HepG2 (cell line): ENCODE measurements around the gene RAB20. TPM values are rescaled to one million over a fixed set of nuclear protein-coding genes. Genes with fewer than 3 reads are reported as not detected.
A peak's percentile ranks its signal among the peaks of the same experiment; 100 is the strongest.

Source experiments
- ATAC-seq: fragments of 200-7000 bp; cut with Tn5 transposase; 3 replicates; pipeline ENCODE4 v1.9.1; 2020; ENCODE audit warnings: mild to moderate bottlenecking, moderate library complexity
- BruUV-seq: library from RNA; stranded (reverse); fragments of 400-500 nt; replicated peaks from 2 replicates; lab custom pipeline; 2021; lab: Mats Ljungman, UMichigan
- CTCF ChIA-PET: fragments of 300-600 bp; formaldehyde crosslinking; extraction: SDS; loops from one replicate; lab custom pipeline; 2021; ENCODE audit warnings: low total read pairs, inconsistent platforms, low intra/inter-chr PET ratio; lab: Yijun Ruan, JAX
- POLR2A ChIA-PET: fragments of 350-600 bp; sonication (Branson Sonifier 250); formaldehyde crosslinking; loops from one replicate; lab custom pipeline; 2020; ENCODE audit warnings: antibody characterized with exemption, inconsistent platforms; lab: Yijun Ruan, JAX
- DNase-seq: peaks from one replicate; pipeline ENCODE4 v3.0.0-alpha.2; 2015; ENCODE audit warnings: low spot score
- FAIRE-seq: peaks from 3 replicates; lab custom pipeline; 2011; peaks lifted over from hg19 to GRCh38; lab: Jason Lieb, UNC
- H2AFZ ChIP-seq: one replicate; pipeline ENCODE4 v1.6.1; 2011; ENCODE audit warnings: low read length, inconsistent platforms
- H3K27ac ChIP-seq: fragments of 300-600 bp; 3 replicates; pipeline ENCODE4 v1.8.0; 2011; ENCODE audit warnings: mixed run types, mild to moderate bottlenecking, mixed read lengths, low read length, inconsistent platforms; ENCODE audit not compliant: insufficient read depth; ENCODE audit errors: extremely low read length
- H3K27me3 ChIP-seq, 2 experiments: fragments of 200-600 bp in 1 of 2; 2 replicates in 1 of 2; 3 replicates in 1 of 2; pipeline versions ENCODE4 v1.6.0 to v1.8.0; 2011; ENCODE audit warnings: low read length in 2 of 2, mild to moderate bottlenecking in 2 of 2, moderate library complexity in 2 of 2, inconsistent platforms in 1 of 2; ENCODE audit not compliant: insufficient read depth in 2 of 2, control insufficient read depth in 1 of 2
- H3K36me3 ChIP-seq, 2 experiments: fragments of 200-600 bp in 1 of 2; replicated peaks in 1 of 2; 2 replicates in 1 of 2; 3 replicates in 1 of 2; pipeline versions ENCODE4 v1.5.1 to v1.8.0; 2011; ENCODE audit warnings: low read length in 2 of 2, inconsistent platforms in 1 of 2; ENCODE audit not compliant: insufficient read depth in 2 of 2, control insufficient read depth in 1 of 2
- H3K4me1 ChIP-seq: 2 replicates; pipeline ENCODE4 v1.5.1; 2012; ENCODE audit warnings: low read length, inconsistent platforms; ENCODE audit not compliant: insufficient read depth
- H3K4me2 ChIP-seq: 2 replicates; pipeline ENCODE4 v1.6.0; 2011; ENCODE audit warnings: low read depth, low read length, inconsistent platforms
- H3K4me3 ChIP-seq, 3 experiments: fragments of 200-600 bp in 1 of 3; sonication (generic), shearing (Covaris generic) in 1 of 3; replicated peaks in 1 of 3; 2 replicates each; pipeline ENCODE4 v1.5.1; 2011 to 2016; ENCODE audit warnings: low read length in 3 of 3, inconsistent platforms in 2 of 3, low read depth in 2 of 3, mild to moderate bottlenecking in 2 of 3, control low read depth in 1 of 3, mixed read lengths in 1 of 3; ENCODE audit not compliant: insufficient read depth in 1 of 3
- H3K79me2 ChIP-seq: one replicate; pipeline ENCODE4 v1.6.1; 2011; ENCODE audit warnings: low read length, inconsistent platforms; ENCODE audit not compliant: insufficient read depth
- H3K9ac ChIP-seq: 2 replicates; pipeline ENCODE4 v1.6.0; 2011; ENCODE audit warnings: mild to moderate bottlenecking, low read depth, low read length, inconsistent platforms; ENCODE audit not compliant: insufficient read depth
- H3K9me3 ChIP-seq: 2 replicates; pipeline ENCODE4 v1.5.1; 2012; ENCODE audit warnings: mild to moderate bottlenecking, low read length
- H4K20me1 ChIP-seq: 2 replicates; pipeline ENCODE4 v1.6.0; 2011; ENCODE audit warnings: inconsistent platforms, mild to moderate bottlenecking, low read length, moderate library complexity; ENCODE audit not compliant: insufficient read depth
- CEBPB ChIP-seq: IDR thresholded peaks from 2 replicates; pipeline ENCODE4 v1.6.1; 2011; ENCODE audit warnings: low read depth, low read length, improper control_type of control experiment, borderline replicate concordance
- DBP ChIP-seq: sonication (generic); formaldehyde crosslinking; IDR thresholded peaks from 2 replicates; pipeline ENCODE4 v1.4.0; 2020; ENCODE audit warnings: missing genetic modification reagents; ENCODE audit errors: not compliant biosample characterization
- HIC2 ChIP-seq: sonication (generic); formaldehyde crosslinking; IDR thresholded peaks from 2 replicates; pipeline ENCODE4 v1.9.0; 2022; ENCODE audit warnings: low read depth, missing genetic modification reagents
- HMG20A ChIP-seq: IDR thresholded peaks from 2 replicates; pipeline ENCODE4 v1.6.1; 2016; ENCODE audit warnings: borderline replicate concordance
- HNF4G ChIP-seq, 2 experiments: sonication (generic) in 1 of 2; formaldehyde crosslinking in 1 of 2; IDR thresholded peaks; 2 replicates each; pipeline versions ENCODE4 v1.4.0 to v1.6.1; 2011 to 2020; ENCODE audit warnings: borderline replicate concordance in 2 of 2, low read depth in 2 of 2, mild to moderate bottlenecking in 2 of 2, low read length in 1 of 2, missing genetic modification reagents in 1 of 2, moderate library complexity in 1 of 2
- KDM2A ChIP-seq: sonication (generic); formaldehyde crosslinking; IDR thresholded peaks from 2 replicates; pipeline ENCODE4 v1.4.0; 2020; ENCODE audit warnings: low read depth, missing genetic modification reagents, borderline replicate concordance
- NFE2L2 ChIP-seq: fragments of 150-350 bp; IDR thresholded peaks from 2 replicates; pipeline ENCODE4 v1.6.1; 2014; ENCODE audit warnings: low read length
- NR2F1 ChIP-seq, 2 experiments: fragments of 450-650 bp in 1 of 2; formaldehyde crosslinking in 1 of 2; IDR thresholded peaks; 2 replicates each; pipeline versions ENCODE4 v1.5.0 to v1.6.1; 2016 to 2020; ENCODE audit warnings: mild to moderate bottlenecking in 1 of 2, missing compliant biosample characterization in 1 of 2, missing genetic modification reagents in 1 of 2, moderate library complexity in 1 of 2
- NR2F6 ChIP-seq, 2 experiments: IDR thresholded peaks; 2 replicates each; pipeline ENCODE4 v1.6.1; 2016; ENCODE audit warnings: antibody characterized with exemption in 1 of 2, mild to moderate bottlenecking in 1 of 2
- POGZ ChIP-seq: sonication (generic); formaldehyde crosslinking; IDR thresholded peaks from 2 replicates; pipeline ENCODE4 v1.4.0; 2020; ENCODE audit warnings: mild to moderate bottlenecking, missing genetic modification reagents
- TBX2 ChIP-seq: sonication (generic); formaldehyde crosslinking; IDR thresholded peaks from 2 replicates; pipeline ENCODE4 v1.5.0; 2020; ENCODE audit warnings: missing genetic modification reagents, mild to moderate bottlenecking, borderline replicate concordance
- WGBS: methylation state at CpG from one replicate; pipeline ENCODE4 v1.1.6; 2017; ENCODE audit warnings: low lambda C conversion rate; 5-methylcytosine and 5-hydroxymethylcytosine counted together
- in situ Hi-C: cut with HindIII; loops from 2 replicates; pipeline ENCODE4 v1.10.0; 2017; ENCODE audit warnings: low pct_unique_long_range_greater_than_20kb; ENCODE audit not compliant: extremely low pct_ligation_motif_present
- intact Hi-C: fragments of 100-400 bp; cut with micrococcal nuclease; formaldehyde crosslinking; loops from one replicate; pipeline ENCODE4 v1.10.0; 2022; ENCODE audit not compliant: unreplicated experiment
- polyA plus RNA-seq, 8 experiments: library from polyadenylated mRNA; depleted of rRNA in 3 of 8; stranded (reverse) in 7 of 8; unstranded in 1 of 8; fragments of >200 nt; fragmentation: Illumina TruSeq in 4 of 8; extraction: Trizol in 4 of 8; gene quantifications; 2 replicates each; pipeline versions ENCODE4 v1.2.1 to v1.2.3, GENCODE V29; 2011 to 2016; ENCODE audit warnings: low read depth in 4 of 8, missing spikeins in 1 of 8, mixed read lengths in 1 of 8; ENCODE audit not compliant: insufficient read depth in 1 of 8
- total RNA-seq, 5 experiments: library from RNA; depleted of rRNA; stranded (reverse); fragments of >200 nt; fragmentation: Illumina TruSeq; extraction: Trizol; gene quantifications; 2 replicates each; pipeline ENCODE4 v1.2.3, GENCODE V29; 2016; ENCODE audit warnings: low read depth in 1 of 5
- TF ChIP-seq, protein P1 (sequence below), 2 experiments: fragments of 450-650 bp in 1 of 2; sonication (generic) in 1 of 2; formaldehyde crosslinking; IDR thresholded peaks; 2 replicates each; pipeline versions ENCODE4 v1.5.0 to v1.8.0; 2020 to 2022; ENCODE audit warnings: mild to moderate bottlenecking in 1 of 2, missing genetic modification reagents in 1 of 2
- TF ChIP-seq, protein P2 (sequence below): sonication (generic); formaldehyde crosslinking; IDR thresholded peaks from 2 replicates; pipeline ENCODE4 v1.5.1; 2020; ENCODE audit warnings: mild to moderate bottlenecking, missing genetic modification reagents, moderate library complexity

Gene RAB20
- total and polyA plus RNA-seq, 2 of the 13 experiments (the other 11 are each of a cell fraction or from before 2014, with no cell fraction given) = 15.6 to 30.5 TPM

- Histone ChIP-seq H3K79me2 (no peaks in the 10 kb centered on the region), H3K27ac (peak overlapping the region; percentile 65), H3K4me3 (peak overlapping the region in 1 of 3 experiments; percentile 40; a peak in 1 of 6 replicates), H3K9ac (peak overlapping the region; percentile 52; the same call in 1 of the 2 replicates), H3K9me3 (no peaks in the 10 kb centered on the region), H3K4me2 (peak overlapping the region; percentile 43), H3K36me3 (no peaks in the 10 kb centered on the region), H3K27me3 (peaks cover 0 to 5% of the 10 kb centered on the region in 2 experiments; a peak in 1 of 5 replicates), H2AFZ (no peak overlapping the region), H4K20me1 (no peaks in the 10 kb centered on the region), H3K4me1 (peaks cover 36% of the 10 kb centered on the region)
- CTCF ChIA-PET = no interaction called here
- intact Hi-C loops (loop anchor here (1.0 to 2.0 kb wide), 2 partner anchors 14 to 38 kb away; partner anchors contain the start of gene NAXD), in situ Hi-C loops (no loop called here)
- DNase-seq (peak; percentile 91), ATAC-seq (peak; percentile 88), FAIRE-seq (peak; percentile 79)
- 39% methylated on average over 11 of the region's 11 CpGs for WGBS
- POLR2A ChIA-PET = interaction anchor here (0.8 to 3.6 kb wide), 7 partner anchors 13 to 135 kb away, joined by 3 to 20 read pairs (median 3); partner anchors contain the start of genes NAXD and RAB20
- BruUV-seq = TSS peak; percentile 94
- TF ChIP-seq, protein P1, sequence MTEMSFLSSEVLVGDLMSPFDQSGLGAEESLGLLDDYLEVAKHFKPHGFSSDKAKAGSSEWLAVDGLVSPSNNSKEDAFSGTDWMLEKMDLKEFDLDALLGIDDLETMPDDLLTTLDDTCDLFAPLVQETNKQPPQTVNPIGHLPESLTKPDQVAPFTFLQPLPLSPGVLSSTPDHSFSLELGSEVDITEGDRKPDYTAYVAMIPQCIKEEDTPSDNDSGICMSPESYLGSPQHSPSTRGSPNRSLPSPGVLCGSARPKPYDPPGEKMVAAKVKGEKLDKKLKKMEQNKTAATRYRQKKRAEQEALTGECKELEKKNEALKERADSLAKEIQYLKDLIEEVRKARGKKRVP (CRISPR knock-in tag; IDR thresholded peaks at IDR 0.05) = peak in 1 of 2 experiments; percentile 92; a peak in 3 of 4 replicates
- 0 out of 2 replicates have a peak, but pooled peaks have one; percentile 4 for TF ChIP-seq HNF4G (IDR thresholded peaks at IDR 0.05; ENCODE audit: borderline replicate concordance, low read depth, low read length)
- TF ChIP-seq HNF4G (CRISPR knock-in tag; IDR thresholded peaks at IDR 0.05; ENCODE audit: borderline replicate concordance, low read depth) = no peak
- TF ChIP-seq NFE2L2 = no peak
- TF ChIP-seq HIC2 = peak; percentile 79
- 0 out of 2 replicates have a peak, but pooled peaks have one; percentile 15 for TF ChIP-seq TBX2
- no peak for TF ChIP-seq KDM2A (CRISPR knock-in tag)
- no peak for TF ChIP-seq NR2F6 (IDR thresholded peaks at IDR 0.05)
- peak; percentile 38; the same call in 1 of the 2 replicates for TF ChIP-seq NR2F6 (CRISPR knock-in tag; IDR thresholded peaks at IDR 0.05)
- TF ChIP-seq DBP (CRISPR knock-in tag) = no peak
- TF ChIP-seq CEBPB = peak; percentile 83
- peak; percentile 43; the same call in 1 of the 2 replicates for TF ChIP-seq HMG20A (CRISPR knock-in tag)
- TF ChIP-seq, protein P2, sequence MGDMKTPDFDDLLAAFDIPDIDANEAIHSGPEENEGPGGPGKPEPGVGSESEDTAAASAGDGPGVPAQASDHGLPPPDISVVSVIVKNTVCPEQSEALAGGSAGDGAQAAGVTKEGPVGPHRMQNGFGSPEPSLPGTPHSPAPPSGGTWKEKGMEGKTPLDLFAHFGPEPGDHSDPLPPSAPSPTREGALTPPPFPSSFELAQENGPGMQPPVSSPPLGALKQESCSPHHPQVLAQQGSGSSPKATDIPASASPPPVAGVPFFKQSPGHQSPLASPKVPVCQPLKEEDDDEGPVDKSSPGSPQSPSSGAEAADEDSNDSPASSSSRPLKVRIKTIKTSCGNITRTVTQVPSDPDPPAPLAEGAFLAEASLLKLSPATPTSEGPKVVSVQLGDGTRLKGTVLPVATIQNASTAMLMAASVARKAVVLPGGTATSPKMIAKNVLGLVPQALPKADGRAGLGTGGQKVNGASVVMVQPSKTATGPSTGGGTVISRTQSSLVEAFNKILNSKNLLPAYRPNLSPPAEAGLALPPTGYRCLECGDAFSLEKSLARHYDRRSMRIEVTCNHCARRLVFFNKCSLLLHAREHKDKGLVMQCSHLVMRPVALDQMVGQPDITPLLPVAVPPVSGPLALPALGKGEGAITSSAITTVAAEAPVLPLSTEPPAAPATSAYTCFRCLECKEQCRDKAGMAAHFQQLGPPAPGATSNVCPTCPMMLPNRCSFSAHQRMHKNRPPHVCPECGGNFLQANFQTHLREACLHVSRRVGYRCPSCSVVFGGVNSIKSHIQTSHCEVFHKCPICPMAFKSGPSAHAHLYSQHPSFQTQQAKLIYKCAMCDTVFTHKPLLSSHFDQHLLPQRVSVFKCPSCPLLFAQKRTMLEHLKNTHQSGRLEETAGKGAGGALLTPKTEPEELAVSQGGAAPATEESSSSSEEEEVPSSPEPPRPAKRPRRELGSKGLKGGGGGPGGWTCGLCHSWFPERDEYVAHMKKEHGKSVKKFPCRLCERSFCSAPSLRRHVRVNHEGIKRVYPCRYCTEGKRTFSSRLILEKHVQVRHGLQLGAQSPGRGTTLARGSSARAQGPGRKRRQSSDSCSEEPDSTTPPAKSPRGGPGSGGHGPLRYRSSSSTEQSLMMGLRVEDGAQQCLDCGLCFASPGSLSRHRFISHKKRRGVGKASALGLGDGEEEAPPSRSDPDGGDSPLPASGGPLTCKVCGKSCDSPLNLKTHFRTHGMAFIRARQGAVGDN (CRISPR knock-in tag) = peak; percentile 16; the same call in 1 of the 2 replicates
- peak in 1 of 2 experiments; percentile 35; a peak in 1 of 4 replicates for TF ChIP-seq NR2F1 (CRISPR knock-in tag; IDR thresholded peaks at IDR 0.05)
- TF ChIP-seq POGZ (CRISPR knock-in tag) = no peak
These were observed 15.4 kb upstream of the RAB20 start for GRCh38 chr13:110576736-110577476.
